Gastroesophageal sphincter (tissue), 3 donors: ENCODE data around the gene CCNC.

Source experiments
- EP300 ChIP-seq: sonication (generic); formaldehyde crosslinking; IDR thresholded peaks from one replicate; pipeline ENCODE4 v1.6.1; 2017; ENCODE audit warnings: antibody characterized with exemption, mild to moderate bottlenecking
- POLR2A ChIP-seq, 2 donors: fragments of 450-650 bp; IDR thresholded peaks; one replicate each; pipeline ENCODE4 v1.6.1; 2017; ENCODE audit warnings: antibody characterized with exemption in 2 of 2, mild to moderate bottlenecking in 2 of 2, moderate library complexity in 1 of 2
- POLR2AphosphoS5 ChIP-seq: sonication (generic); formaldehyde crosslinking; IDR thresholded peaks from one replicate; pipeline ENCODE4 v1.6.1; 2017; ENCODE audit warnings: antibody characterized with exemption
- TF ChIP-seq, protein P1 (sequence below), 4 experiments: fragments of 200-600 bp in 2 of 4; fragments of 450-650 bp in 2 of 4; sonication (generic) in 1 of 4; IDR thresholded peaks; one replicate each; pipeline ENCODE4 v1.5.1; 2017 to 2019; ENCODE audit warnings: antibody characterized with exemption in 4 of 4, mild to moderate bottlenecking in 2 of 4, moderate library complexity in 2 of 4

GRCh38 chr6:99547526-99547925 lies 20.9 kb downstream of the CCNC start:
- TF ChIP-seq, protein P1, sequence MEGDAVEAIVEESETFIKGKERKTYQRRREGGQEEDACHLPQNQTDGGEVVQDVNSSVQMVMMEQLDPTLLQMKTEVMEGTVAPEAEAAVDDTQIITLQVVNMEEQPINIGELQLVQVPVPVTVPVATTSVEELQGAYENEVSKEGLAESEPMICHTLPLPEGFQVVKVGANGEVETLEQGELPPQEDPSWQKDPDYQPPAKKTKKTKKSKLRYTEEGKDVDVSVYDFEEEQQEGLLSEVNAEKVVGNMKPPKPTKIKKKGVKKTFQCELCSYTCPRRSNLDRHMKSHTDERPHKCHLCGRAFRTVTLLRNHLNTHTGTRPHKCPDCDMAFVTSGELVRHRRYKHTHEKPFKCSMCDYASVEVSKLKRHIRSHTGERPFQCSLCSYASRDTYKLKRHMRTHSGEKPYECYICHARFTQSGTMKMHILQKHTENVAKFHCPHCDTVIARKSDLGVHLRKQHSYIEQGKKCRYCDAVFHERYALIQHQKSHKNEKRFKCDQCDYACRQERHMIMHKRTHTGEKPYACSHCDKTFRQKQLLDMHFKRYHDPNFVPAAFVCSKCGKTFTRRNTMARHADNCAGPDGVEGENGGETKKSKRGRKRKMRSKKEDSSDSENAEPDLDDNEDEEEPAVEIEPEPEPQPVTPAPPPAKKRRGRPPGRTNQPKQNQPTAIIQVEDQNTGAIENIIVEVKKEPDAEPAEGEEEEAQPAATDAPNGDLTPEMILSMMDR (IDR thresholded peaks at IDR 0.05) = no peak
- TF ChIP-seq POLR2A (IDR thresholded peaks at IDR 0.05) = no peak
- no peak for TF ChIP-seq POLR2AphosphoS5
- no peak for TF ChIP-seq EP300
